KBM-7 (cell line): Measurements from ENCODE around the gene COPG1.

Experiments
- DNase-seq: peaks from one replicate; pipeline ENCODE4 v3.0.0-alpha.2; 2015
- in situ Hi-C: fragments of 300-500 bp; cut with MboI; formaldehyde crosslinking; loops from 2 replicates; pipeline ENCODE4 v1.14.3; 2020; ENCODE audit warnings: low sequenced_read_pairs, low pct_unique_long_range_greater_than_20kb, mixed read lengths

The COPG1 gene

GRCh38 chr3:129271674-129272073 lies 22.3 kb downstream of the COPG1 start:
- DNase-seq, result no peak
- in situ Hi-C loops, result no loop called here

- no peak for DNase-seq
- in situ Hi-C loops, result no loop called here
Observed at GRCh38 chr3:129276385-129276784, 27.0 kb downstream of the COPG1 start.

- in situ Hi-C loops, result no loop called here
- DNase-seq, result no peak
Observed at GRCh38 chr3:129277829-129278271, 28.4 kb downstream of the COPG1 start.

GRCh38 chr3:129278439-129278965 lies 29.1 kb downstream of the COPG1 start, which contains the start of gene HMCES:
HMCES (plus strand) TSS chr3:129278870; CDS start chr3:129279733, 863 bp downstream.
- in situ Hi-C loops, result no loop called here
- DNase-seq, result peak; percentile 83

- DNase-seq, result peak; percentile 59
- in situ Hi-C loops, result no loop called here
Observed at GRCh38 chr3:129278966-129279906, 29.8 kb downstream of the COPG1 start.

- in situ Hi-C loops, result no loop called here
- DNase-seq, result no peak
Observed at GRCh38 chr3:129280183-129280582, 30.8 kb downstream of the COPG1 start.

GRCh38 chr3:129281726-129282125 lies 32.3 kb downstream of the COPG1 start:
- DNase-seq, result no peak
- in situ Hi-C loops, result no loop called here

- no peak for DNase-seq
- in situ Hi-C loops, result no loop called here
Observed at GRCh38 chr3:129282727-129283327, 33.4 kb downstream of the COPG1 start.

GRCh38 chr3:129286081-129286480 lies 36.7 kb downstream of the COPG1 start:
- in situ Hi-C loops, result no loop called here
- no peak for DNase-seq

GRCh38 chr3:129288446-129288845 lies 39.0 kb downstream of the COPG1 start:
- in situ Hi-C loops, result no loop called here
- DNase-seq, result no peak

- in situ Hi-C loops, result no loop called here
- no peak for DNase-seq
Observed at GRCh38 chr3:129289201-129289921, 40.0 kb downstream of the COPG1 start.

GRCh38 chr3:129291236-129291886 lies 42.0 kb downstream of the COPG1 start:
- in situ Hi-C loops, result no loop called here
- DNase-seq, result no peak

GRCh38 chr3:129295286-129295685 lies 45.9 kb downstream of the COPG1 start:
- DNase-seq, result no peak
- in situ Hi-C loops, result no loop called here

GRCh38 chr3:129304146-129304961 lies 54.9 kb downstream of the COPG1 start:
- in situ Hi-C loops, result no loop called here
- DNase-seq, result no peak

- DNase-seq, result no peak
- in situ Hi-C loops, result no loop called here
Observed at GRCh38 chr3:129304962-129305222, 55.5 kb downstream of the COPG1 start.

GRCh38 chr3:129305592-129306091 lies 56.2 kb downstream of the COPG1 start:
- in situ Hi-C loops, result no loop called here
- no peak for DNase-seq

- DNase-seq, result no peak
- in situ Hi-C loops, result no loop called here
Observed at GRCh38 chr3:129308636-129309035, 59.2 kb downstream of the COPG1 start.
